Osteoblast (primary cell): ENCODE results near the gene TMED9. TPM values are rescaled to one million over a fixed set of nuclear protein-coding genes. Genes with fewer than 3 reads are reported as not detected.

ENCODE experiments used
- DNase-seq: peaks from one replicate; pipeline ENCODE4 v3.0.0; 2011; ENCODE audit warnings: low spot score, mixed read lengths; ENCODE audit not compliant: insufficient read length; ENCODE audit errors: missing footprints
- H2AFZ ChIP-seq: 2 replicates; pipeline ENCODE4 v1.6.0; 2011; ENCODE audit warnings: mild to moderate bottlenecking, low read length
- H3K27ac ChIP-seq: 2 replicates; pipeline ENCODE4 v1.5.1; 2011; ENCODE audit warnings: mild to moderate bottlenecking, low read depth, low read length, moderate library complexity
- H3K27me3 ChIP-seq: 2 replicates; pipeline ENCODE4 v1.6.0; 2012; ENCODE audit warnings: mild to moderate bottlenecking, control low read depth, inconsistent platforms, low read length, moderate library complexity; ENCODE audit not compliant: insufficient read depth
- H3K36me3 ChIP-seq: 2 replicates; pipeline ENCODE4 v1.5.1; 2011; ENCODE audit warnings: mild to moderate bottlenecking, low read length, control low read depth, moderate library complexity; ENCODE audit not compliant: insufficient read depth
- H3K4me1 ChIP-seq: 2 replicates; pipeline ENCODE4 v1.5.1; 2011; ENCODE audit warnings: mild to moderate bottlenecking, low read length, control low read depth, moderate library complexity; ENCODE audit not compliant: insufficient read depth
- H3K4me2 ChIP-seq: 2 replicates; pipeline ENCODE4 v1.6.0; 2011; ENCODE audit warnings: mild to moderate bottlenecking, low read length; ENCODE audit not compliant: insufficient read depth
- H3K4me3 ChIP-seq: fragments of 200-600 bp; sonication (generic); 3 replicates; pipeline ENCODE4 v1.5.1; 2012; ENCODE audit warnings: mild to moderate bottlenecking, low read length, inconsistent platforms; ENCODE audit not compliant: insufficient read depth
- H3K79me2 ChIP-seq: 2 replicates; pipeline ENCODE4 v1.6.0; 2012; ENCODE audit warnings: mild to moderate bottlenecking, low read length, control low read depth, inconsistent platforms; ENCODE audit not compliant: insufficient read depth
- H3K9me3 ChIP-seq: 2 replicates; pipeline ENCODE4 v1.5.1; 2011; ENCODE audit warnings: low read depth, low read length, control low read depth
- H4K20me1 ChIP-seq: 2 replicates; pipeline ENCODE4 v1.6.0; 2012; ENCODE audit warnings: mild to moderate bottlenecking, low read length, control low read depth; ENCODE audit not compliant: insufficient read depth
- CTCF ChIP-seq: IDR thresholded peaks from 2 replicates; pipeline ENCODE4 v1.5.1; 2011; ENCODE audit warnings: mild to moderate bottlenecking, low read depth, low read length, moderate library complexity; ENCODE audit errors: extremely low read depth
- total RNA-seq: library from RNA; depleted of rRNA; stranded (reverse); fragments of >200 nt; gene quantifications from 2 replicates; pipeline ENCODE4 v1.2.3, GENCODE V29; 2012

Gene TMED9
- total RNA-seq, 1 donor, result 96.6 TPM

- H3K27ac ChIP-seq, result no peak overlapping the region
- no peaks in the 10 kb centered on the region for H3K36me3 ChIP-seq
- no peaks in the 10 kb centered on the region for H3K4me1 ChIP-seq
- H2AFZ ChIP-seq, result no peak overlapping the region
- no peaks in the 10 kb centered on the region for H3K9me3 ChIP-seq
- no peak for DNase-seq
- no peak overlapping the region for H3K4me3 ChIP-seq
- H3K4me2 ChIP-seq, result no peak overlapping the region
- H3K79me2 ChIP-seq, result no peaks in the 10 kb centered on the region
- peaks cover 3% of the 10 kb centered on the region for H3K27me3 ChIP-seq
- no peak for TF ChIP-seq CTCF
- H4K20me1 ChIP-seq, result no peaks in the 10 kb centered on the region
Observed at GRCh38 chr5:177575488-177575887, 16.5 kb upstream of the TMED9 start.

GRCh38 chr5:177576169-177576568, 15.8 kb upstream of the TMED9 start:
- no peaks in the 10 kb centered on the region for H3K79me2 ChIP-seq
- no peaks in the 10 kb centered on the region for H3K9me3 ChIP-seq
- no peaks in the 10 kb centered on the region for H3K36me3 ChIP-seq
- peaks cover 3% of the 10 kb centered on the region for H3K27me3 ChIP-seq
- TF ChIP-seq CTCF, result no peak
- H3K4me2 ChIP-seq, result no peak overlapping the region
- DNase-seq, result no peak
- no peak overlapping the region for H3K4me3 ChIP-seq
- no peak overlapping the region for H2AFZ ChIP-seq
- H3K27ac ChIP-seq, result no peak overlapping the region
- H3K4me1 ChIP-seq, result no peaks in the 10 kb centered on the region
- no peaks in the 10 kb centered on the region for H4K20me1 ChIP-seq

GRCh38 chr5:177578316-177578715, 13.7 kb upstream of the TMED9 start:
- no peaks in the 10 kb centered on the region for H3K79me2 ChIP-seq
- no peak overlapping the region for H3K27ac ChIP-seq
- TF ChIP-seq CTCF, result no peak
- no peaks in the 10 kb centered on the region for H4K20me1 ChIP-seq
- H3K4me3 ChIP-seq, result no peak overlapping the region
- DNase-seq, result no peak
- no peak overlapping the region for H2AFZ ChIP-seq
- H3K36me3 ChIP-seq, result no peaks in the 10 kb centered on the region
- no peaks in the 10 kb centered on the region for H3K4me1 ChIP-seq
- H3K9me3 ChIP-seq, result no peaks in the 10 kb centered on the region
- no peak overlapping the region for H3K4me2 ChIP-seq
- peaks cover 3% of the 10 kb centered on the region for H3K27me3 ChIP-seq

- no peak for DNase-seq
- Histone ChIP-seq H3K79me2 (peaks cover 15% of the 10 kb centered on the region), H3K4me2 (no peak overlapping the region), H4K20me1 (peaks cover 7% of the 10 kb centered on the region), H3K36me3 (peaks cover 3% of the 10 kb centered on the region), H3K27me3 (peaks cover 32% of the 10 kb centered on the region), H3K4me3 (no peak overlapping the region), H3K27ac (no peak overlapping the region), H2AFZ (no peak overlapping the region), H3K4me1 (peaks cover 12% of the 10 kb centered on the region), H3K9me3 (no peaks in the 10 kb centered on the region)
- no peak for TF ChIP-seq CTCF
Observed at GRCh38 chr5:177588413-177588909, 3.5 kb upstream of the TMED9 start.
